Thymus (tissue), 11 donors: ENCODE results near the gene KDM4D. TPM values are rescaled to one million over a fixed set of nuclear protein-coding genes. Genes with fewer than 3 reads are reported as not detected.
A peak's percentile ranks its signal among the peaks of the same experiment; 100 is the strongest.

Source experiments
- DNase-seq, 9 donors: peaks; one replicate each; pipeline ENCODE4 v3.0.0-alpha.2; 2013; ENCODE audit warnings: low spot score in 9 of 9, low read depth in 6 of 9, missing footprints in 1 of 9
- H3K27ac ChIP-seq, 2 donors: one replicate each; pipeline ENCODE4 v1.5.1; 2013; ENCODE audit warnings: control low read depth in 1 of 2, low read depth in 1 of 2, low read length in 1 of 2, mild to moderate bottlenecking in 1 of 2, moderate library complexity in 1 of 2
- H3K27me3 ChIP-seq, 2 donors: one replicate each; pipeline ENCODE4 v1.5.1; 2013; ENCODE audit warnings: low read length in 1 of 2; ENCODE audit not compliant: control insufficient read depth in 2 of 2, insufficient read depth in 1 of 2
- H3K36me3 ChIP-seq, 2 donors: one replicate each; pipeline ENCODE4 v1.5.1; 2013; ENCODE audit warnings: low read length in 1 of 2, mild to moderate bottlenecking in 1 of 2, moderate library complexity in 1 of 2; ENCODE audit not compliant: control insufficient read depth in 2 of 2, insufficient read depth in 2 of 2
- H3K4me1 ChIP-seq, 2 donors: one replicate each; pipeline ENCODE4 v1.5.1; 2013; ENCODE audit warnings: low read length in 2 of 2; ENCODE audit not compliant: control insufficient read depth in 2 of 2, insufficient read depth in 2 of 2
- H3K4me3 ChIP-seq, 2 donors: one replicate each; pipeline ENCODE4 v1.5.1; 2013; ENCODE audit warnings: low read length in 2 of 2, control low read depth in 1 of 2, mild to moderate bottlenecking in 1 of 2
- H3K9me3 ChIP-seq, 2 donors: one replicate each; pipeline ENCODE4 v1.5.1; 2013; ENCODE audit warnings: low read length in 1 of 2, mild to moderate bottlenecking in 1 of 2; ENCODE audit not compliant: control insufficient read depth in 2 of 2, insufficient read depth in 1 of 2
- WGBS: extraction: QIAGEN DNeasy Blood & Tissue Kit; methylation state at CpG from one replicate; pipeline ENCODE4 v1.1.7; 2013; 5-methylcytosine and 5-hydroxymethylcytosine counted together
- polyA plus RNA-seq: library from polyadenylated mRNA; stranded (reverse); fragments of 200-250 nt; gene quantifications from one replicate; pipeline ENCODE4 v1.2.3, GENCODE V29; 2013
- total RNA-seq: library from RNA; stranded (reverse); fragments of 120-200 nt; gene quantifications from one replicate; pipeline ENCODE4 v1.2.4, GENCODE V29; 2013
- donor health status: healthy.

The KDM4D gene
- total and polyA plus RNA-seq, 2 donors, result 0.50 to 0.85 TPM

DNA sequence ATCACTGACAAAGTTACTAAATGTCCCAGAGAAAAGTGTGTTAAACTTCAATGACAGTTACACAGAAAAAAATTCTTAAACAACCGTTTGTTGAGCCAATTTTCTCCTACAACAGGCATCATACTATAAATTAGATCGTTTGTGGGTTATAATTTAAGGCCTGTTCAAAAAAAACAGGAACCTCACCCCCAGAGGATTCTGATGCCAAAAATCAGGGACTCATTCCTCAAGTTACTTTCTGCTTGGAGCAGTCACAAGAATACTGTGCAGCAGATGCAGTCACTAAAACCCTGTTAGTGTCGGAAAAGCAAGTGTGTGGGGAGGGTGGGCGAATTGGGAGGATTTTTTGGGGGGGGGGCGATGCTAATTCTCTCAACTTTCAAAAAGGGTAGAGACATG, 810 bp upstream of the KDM4D start:
- Histone ChIP-seq H3K9me3 (no peaks in the 10 kb centered on the region), H3K4me1 (peaks cover 0 to 6% of the 10 kb centered on the region in 2 donors), H3K36me3 (peaks cover 11 to 40% of the 10 kb centered on the region in 2 donors), H3K27me3 (no peaks in the 10 kb centered on the region), H3K4me3 (peak overlapping the region; percentile 80 to 87), H3K27ac (peak overlapping the region in 1 of 2 donors; percentile 87)
- WGBS, result 2% methylated on average over 5 of the region's 5 CpGs
- DNase-seq, result no peak

DNA sequence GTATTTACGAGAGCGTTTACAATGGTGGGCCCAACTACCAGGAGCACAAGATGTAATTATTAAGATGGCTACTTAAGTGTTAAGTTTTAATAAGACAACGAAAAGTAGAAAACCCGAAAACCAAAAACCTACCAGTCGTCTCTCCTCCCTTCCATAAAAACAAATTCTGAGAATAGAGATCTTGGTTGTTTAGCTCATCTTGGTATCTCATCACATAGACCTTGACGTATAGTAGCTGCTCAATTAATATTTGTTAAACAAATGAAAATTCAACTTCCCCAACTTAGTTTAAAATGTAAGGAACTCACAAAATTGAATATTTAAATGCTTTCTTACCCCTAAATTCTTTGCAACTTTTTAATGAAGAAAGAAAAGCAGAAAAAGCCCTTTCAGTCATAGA, 669 bp downstream of the KDM4D start:
- peak overlapping the region; percentile 80 to 87 for H3K4me3 ChIP-seq
- no peaks in the 10 kb centered on the region for H3K9me3 ChIP-seq
- no peak for DNase-seq
- peaks cover 0 to 6% of the 10 kb centered on the region in 2 donors for H3K4me1 ChIP-seq
- no peak overlapping the region for H3K27ac ChIP-seq
- no peaks in the 10 kb centered on the region for H3K27me3 ChIP-seq
- 66% methylated on average over 6 of the region's 6 CpGs for WGBS
- H3K36me3 ChIP-seq, result peaks cover 6 to 26% of the 10 kb centered on the region in 2 donors

DNA sequence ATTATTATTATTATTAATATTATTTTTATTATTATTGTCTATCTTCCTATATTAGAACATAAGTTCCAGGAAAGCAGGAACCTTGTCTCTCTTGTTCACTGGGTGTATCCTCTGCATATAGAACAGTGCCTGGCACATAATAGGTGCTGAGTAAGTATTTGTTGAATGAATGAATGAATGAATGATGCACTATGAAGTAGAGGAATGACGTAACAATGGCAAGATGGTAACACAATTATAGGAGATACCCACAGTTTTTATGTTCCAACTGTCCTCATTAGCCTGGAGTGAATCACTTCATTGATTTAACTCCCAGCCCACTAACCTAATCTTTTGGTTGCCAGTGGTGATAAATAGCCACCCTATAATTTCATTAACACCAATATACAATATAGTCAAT, 2.1 kb downstream of the KDM4D start:
- H3K9me3 ChIP-seq, result no peaks in the 10 kb centered on the region
- WGBS, result 100% methylated on average over 1 of the region's 1 CpG
- no peak overlapping the region for H3K27ac ChIP-seq
- H3K4me3 ChIP-seq, result no peak overlapping the region
- no peaks in the 10 kb centered on the region for H3K27me3 ChIP-seq
- H3K36me3 ChIP-seq, result peaks cover 4 to 12% of the 10 kb centered on the region in 2 donors
- DNase-seq, result no peak
- peaks cover 0 to 6% of the 10 kb centered on the region in 2 donors for H3K4me1 ChIP-seq

DNA sequence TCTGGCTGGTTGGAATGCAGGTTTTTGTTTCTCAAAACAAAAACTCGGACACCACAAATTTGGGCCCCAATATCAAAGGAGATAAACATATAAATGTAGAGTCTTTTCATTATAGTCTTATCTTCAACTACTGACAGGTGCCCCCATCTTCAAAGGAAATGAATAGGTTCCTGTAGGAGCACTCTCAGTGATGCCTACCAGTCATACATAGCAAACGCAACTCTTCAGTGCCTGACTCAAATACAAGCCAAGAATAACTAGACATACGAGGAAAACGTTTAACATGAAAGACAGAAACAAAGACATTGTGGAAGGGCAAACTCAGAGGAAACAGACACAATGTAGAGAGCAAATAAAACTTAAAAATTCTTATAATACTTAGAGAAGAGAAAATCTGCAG, 13.9 kb downstream of the KDM4D start:
- H3K27ac ChIP-seq, result no peak overlapping the region
- H3K4me1 ChIP-seq, result no peaks in the 10 kb centered on the region
- WGBS, result 86% methylated on average over 4 of the region's 4 CpGs
- no peak overlapping the region for H3K4me3 ChIP-seq
- no peaks in the 10 kb centered on the region for H3K36me3 ChIP-seq
- DNase-seq, result no peak
- no peaks in the 10 kb centered on the region for H3K9me3 ChIP-seq
- H3K27me3 ChIP-seq, result no peaks in the 10 kb centered on the region

DNA sequence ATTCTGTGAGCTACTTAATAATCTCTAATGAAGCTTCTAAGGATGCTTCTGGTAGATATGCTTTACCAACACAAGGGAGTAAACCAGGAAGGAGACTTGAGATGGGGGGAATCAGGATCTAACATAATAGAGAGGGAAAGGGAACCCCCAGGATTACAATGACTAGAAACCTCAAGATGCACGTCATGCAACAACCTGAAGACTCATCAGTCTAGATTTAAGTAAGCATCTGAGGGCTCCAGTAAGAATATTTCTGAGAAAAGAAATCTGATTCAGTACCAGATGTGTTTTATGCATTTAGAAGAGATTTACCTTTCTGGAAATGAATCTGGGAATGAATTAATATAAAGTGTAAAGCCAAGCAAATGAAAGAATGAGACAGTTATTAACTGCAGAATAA, 15.2 kb downstream of the KDM4D start:
- no peaks in the 10 kb centered on the region for H3K36me3 ChIP-seq
- no peaks in the 10 kb centered on the region for H3K9me3 ChIP-seq
- no peak overlapping the region for H3K27ac ChIP-seq
- DNase-seq, result no peak
- WGBS, result 93% methylated on average over 1 of the region's 1 CpG
- H3K27me3 ChIP-seq, result no peaks in the 10 kb centered on the region
- H3K4me1 ChIP-seq, result no peaks in the 10 kb centered on the region
- no peak overlapping the region for H3K4me3 ChIP-seq

DNA sequence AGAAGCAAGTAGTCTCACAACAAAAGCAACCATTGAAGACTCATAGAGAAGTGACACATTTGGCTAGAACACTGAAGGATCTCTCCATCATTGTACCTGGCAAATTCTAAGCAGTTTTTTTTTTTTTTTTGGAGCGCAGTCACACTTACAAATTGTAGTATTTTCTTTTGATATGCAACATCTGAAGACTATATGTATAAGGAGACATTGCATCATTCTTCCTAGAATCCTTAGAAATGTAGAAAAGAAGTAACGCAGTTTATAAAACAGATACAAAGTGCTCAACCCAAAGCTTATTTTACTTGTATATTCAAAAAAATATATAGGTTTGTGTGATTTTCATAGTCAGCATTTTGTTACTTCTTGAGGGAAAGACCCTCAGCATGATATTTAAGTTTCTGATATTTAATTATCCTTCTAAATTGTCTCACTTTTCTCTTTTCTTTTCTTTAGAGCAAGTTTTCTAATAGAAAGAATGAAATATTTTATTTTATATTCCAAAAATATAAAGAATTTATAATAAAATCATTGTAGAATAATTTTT, 20.0 kb downstream of the KDM4D start:
- H3K4me1 ChIP-seq, result no peaks in the 10 kb centered on the region
- H3K36me3 ChIP-seq, result no peaks in the 10 kb centered on the region
- no peaks in the 10 kb centered on the region for H3K27me3 ChIP-seq
- no peaks in the 10 kb centered on the region for H3K9me3 ChIP-seq
- no peak for DNase-seq
- no peak overlapping the region for H3K4me3 ChIP-seq
- no peak overlapping the region for H3K27ac ChIP-seq
- 98% methylated on average over 2 of the region's 2 CpGs for WGBS

DNA sequence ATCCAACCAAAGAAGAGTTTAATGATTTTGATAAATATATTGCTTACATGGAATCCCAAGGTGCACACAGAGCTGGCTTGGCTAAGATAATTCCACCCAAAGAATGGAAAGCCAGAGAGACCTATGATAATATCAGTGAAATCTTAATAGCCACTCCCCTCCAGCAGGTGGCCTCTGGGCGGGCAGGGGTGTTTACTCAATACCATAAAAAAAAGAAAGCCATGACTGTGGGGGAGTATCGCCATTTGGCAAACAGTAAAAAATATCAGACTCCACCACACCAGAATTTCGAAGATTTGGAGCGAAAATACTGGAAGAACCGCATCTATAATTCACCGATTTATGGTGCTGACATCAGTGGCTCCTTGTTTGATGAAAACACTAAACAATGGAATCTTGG, 23.9 kb downstream of the KDM4D start:
- Histone ChIP-seq H3K27ac (no peak overlapping the region), H3K27me3 (no peaks in the 10 kb centered on the region), H3K36me3 (no peaks in the 10 kb centered on the region), H3K4me1 (no peaks in the 10 kb centered on the region), H3K9me3 (no peaks in the 10 kb centered on the region), H3K4me3 (no peak overlapping the region)
- no peak for DNase-seq
- WGBS, result 98% methylated on average over 6 of the region's 6 CpGs

DNA sequence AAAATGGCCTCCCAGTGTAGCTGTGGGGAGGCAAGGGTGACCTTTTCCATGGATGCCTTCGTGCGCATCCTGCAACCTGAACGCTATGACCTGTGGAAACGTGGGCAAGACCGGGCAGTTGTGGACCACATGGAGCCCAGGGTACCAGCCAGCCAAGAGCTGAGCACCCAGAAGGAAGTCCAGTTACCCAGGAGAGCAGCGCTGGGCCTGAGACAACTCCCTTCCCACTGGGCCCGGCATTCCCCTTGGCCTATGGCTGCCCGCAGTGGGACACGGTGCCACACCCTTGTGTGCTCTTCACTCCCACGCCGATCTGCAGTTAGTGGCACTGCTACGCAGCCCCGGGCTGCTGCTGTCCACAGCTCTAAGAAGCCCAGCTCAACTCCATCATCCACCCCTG, 24.8 kb downstream of the KDM4D start:
- no peak overlapping the region for H3K4me3 ChIP-seq
- DNase-seq, result no peak
- H3K4me1 ChIP-seq, result no peaks in the 10 kb centered on the region
- 93% methylated on average over 13 of the region's 13 CpGs for WGBS
- no peaks in the 10 kb centered on the region for H3K36me3 ChIP-seq
- no peak overlapping the region for H3K27ac ChIP-seq
- H3K27me3 ChIP-seq, result no peaks in the 10 kb centered on the region
- no peaks in the 10 kb centered on the region for H3K9me3 ChIP-seq

DNA sequence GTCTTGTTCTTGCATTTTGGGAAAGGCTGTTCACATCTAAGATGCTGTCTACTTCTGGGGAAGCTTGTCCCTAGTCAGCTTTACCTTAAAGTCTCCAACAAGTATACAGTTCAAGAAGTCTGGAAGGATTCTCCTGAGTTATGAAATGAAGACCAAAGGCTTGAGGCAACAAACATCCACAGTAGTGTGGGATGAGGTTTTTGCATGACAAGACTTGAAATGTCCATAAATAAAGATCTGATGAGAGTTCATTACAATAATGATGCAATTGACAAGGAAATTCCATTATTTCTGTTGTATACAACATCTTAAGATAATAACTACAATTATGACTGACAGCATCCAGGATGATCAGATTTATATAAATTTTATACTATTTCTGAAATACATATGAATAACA, 30.2 kb downstream of the KDM4D start:
- no peaks in the 10 kb centered on the region for H3K9me3 ChIP-seq
- DNase-seq, result no peak
- no peaks in the 10 kb centered on the region for H3K36me3 ChIP-seq
- H3K27me3 ChIP-seq, result no peaks in the 10 kb centered on the region
- no peak overlapping the region for H3K27ac ChIP-seq
- H3K4me3 ChIP-seq, result no peak overlapping the region
- H3K4me1 ChIP-seq, result no peaks in the 10 kb centered on the region

DNA sequence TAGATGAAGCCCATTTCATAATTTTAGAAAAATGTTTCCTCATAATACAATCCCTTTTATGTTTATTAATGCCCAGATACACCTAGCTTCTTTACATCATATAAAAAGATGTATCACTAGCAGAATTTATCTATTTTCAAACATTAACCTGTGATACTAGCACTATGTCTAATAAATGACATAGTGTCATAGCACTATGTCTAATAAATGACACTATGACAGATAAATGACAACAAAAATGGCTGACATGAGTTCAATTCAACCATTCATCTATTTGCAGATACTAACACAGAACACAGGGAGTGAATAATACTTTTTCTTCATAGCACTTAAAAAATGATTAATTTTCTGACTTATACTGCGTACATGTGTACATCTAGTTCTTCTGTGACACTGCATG, 32.1 kb downstream of the KDM4D start:
- H3K4me3 ChIP-seq, result no peak overlapping the region
- no peak for DNase-seq
- WGBS, result 96% methylated on average over 1 of the region's 1 CpG
- H3K9me3 ChIP-seq, result no peaks in the 10 kb centered on the region
- H3K4me1 ChIP-seq, result no peaks in the 10 kb centered on the region
- no peaks in the 10 kb centered on the region for H3K27me3 ChIP-seq
- H3K27ac ChIP-seq, result no peak overlapping the region
- no peaks in the 10 kb centered on the region for H3K36me3 ChIP-seq
